Superior temporal gyrus (tissue), 1 donor: ENCODE measurements around the gene SAMD7.
A peak's percentile ranks its signal among the peaks of the same experiment; 100 is the strongest.

Experiments used
- DNase-seq: peaks from one replicate; pipeline ENCODE4 v3.0.0-alpha.2; 2016; ENCODE audit errors: extremely low spot score

The SAMD7 gene

DNA sequence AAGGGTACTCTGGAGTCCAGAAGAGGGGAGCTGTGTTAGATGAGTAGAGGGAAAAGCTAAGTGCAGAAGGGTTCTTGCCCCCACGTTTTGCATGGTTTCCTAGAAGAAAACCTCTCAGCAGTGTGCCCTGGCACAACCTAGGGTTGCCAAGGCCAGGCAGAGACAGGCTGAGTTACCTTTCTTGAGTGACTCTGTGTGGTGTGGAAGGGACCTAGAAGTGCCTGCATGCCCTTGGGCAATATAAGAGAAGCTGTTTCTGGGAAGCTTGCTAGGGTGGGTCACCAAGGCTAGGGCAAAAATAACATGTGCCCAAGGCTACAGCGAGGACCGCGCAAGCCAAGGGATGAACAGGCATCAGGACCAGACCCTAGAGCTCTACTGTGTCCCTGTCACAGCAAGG, 3.4 kb upstream of the SAMD7 start:
- DNase-seq = no peak

DNA sequence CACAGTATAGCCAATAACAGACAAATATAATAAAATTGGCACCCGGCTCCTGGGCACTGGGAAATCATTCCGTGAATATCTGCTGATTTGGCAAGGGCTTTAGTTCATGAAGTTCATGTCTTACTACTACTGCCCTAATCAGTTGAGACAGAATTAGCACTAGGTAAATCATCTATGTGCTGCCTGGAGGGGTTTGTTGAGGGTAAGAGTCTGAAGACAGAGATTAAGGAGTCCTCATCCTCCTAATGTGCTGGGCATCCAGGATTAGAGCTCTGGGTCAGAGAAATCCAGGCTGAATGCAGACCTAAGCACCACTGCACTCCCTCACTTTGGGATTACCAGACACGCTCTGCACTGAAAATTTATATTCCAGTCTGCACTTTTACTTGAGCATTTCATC, 2.0 kb downstream of the SAMD7 start:
- no peak for DNase-seq

DNA sequence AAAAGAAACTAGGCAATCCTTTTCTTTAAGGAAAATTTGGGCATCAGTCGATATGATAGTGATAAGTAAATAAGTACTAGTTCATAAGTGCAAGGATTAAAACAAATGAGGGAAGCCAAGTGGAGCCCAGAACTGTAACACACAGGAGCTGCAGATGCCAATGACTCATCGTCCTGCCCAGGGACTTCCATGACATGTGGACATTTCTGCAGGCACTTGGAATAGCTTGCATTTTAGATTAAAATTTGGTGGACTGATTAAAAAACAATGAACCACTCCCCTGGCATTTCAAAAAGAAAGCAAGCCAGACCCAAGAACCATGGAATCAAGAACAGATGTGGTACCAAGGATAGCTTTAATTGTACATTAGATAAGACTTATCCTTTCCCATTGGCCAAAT, 2.9 kb downstream of the SAMD7 start:
- DNase-seq = no peak

DNA sequence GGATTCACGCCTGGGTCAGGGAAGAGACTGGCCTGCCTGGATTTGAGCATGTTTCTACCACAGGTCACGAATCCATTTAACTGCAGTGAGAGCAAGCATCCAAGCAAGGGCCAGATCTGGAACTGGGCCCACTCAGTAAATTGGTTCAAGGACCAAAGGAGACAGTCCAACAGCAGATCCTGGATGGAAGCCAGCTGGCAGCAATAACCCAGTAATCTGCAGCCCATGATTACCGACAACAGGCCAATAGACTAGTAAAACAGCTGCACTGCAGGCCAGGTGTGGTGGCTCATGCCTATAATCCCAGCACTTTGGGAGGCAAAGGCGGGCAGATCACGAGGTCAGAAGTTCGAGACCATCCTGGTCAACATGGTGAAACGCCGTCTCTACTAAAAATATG, 11.8 kb downstream of the SAMD7 start:
- DNase-seq = no peak

DNA sequence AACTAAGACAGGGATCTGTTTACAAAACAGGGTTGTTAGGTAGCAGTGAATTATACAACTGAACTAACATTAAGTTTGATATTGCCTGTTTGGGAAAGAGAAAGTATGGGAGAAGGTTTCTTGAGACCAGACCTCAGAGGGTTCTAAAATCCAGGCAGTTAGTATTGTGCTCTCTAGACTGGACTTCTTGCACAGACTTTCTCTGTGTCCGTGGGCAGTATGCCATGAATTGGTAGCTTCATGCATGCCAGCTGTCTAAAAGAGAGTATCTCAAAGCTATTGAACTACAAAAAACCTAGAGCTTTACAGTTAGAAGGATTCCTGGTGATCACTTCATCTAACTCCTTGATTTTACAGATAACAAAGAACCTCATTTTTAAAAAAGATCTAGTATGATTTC, 12.5 kb downstream of the SAMD7 start:
- peak; percentile 20 for DNase-seq

DNA sequence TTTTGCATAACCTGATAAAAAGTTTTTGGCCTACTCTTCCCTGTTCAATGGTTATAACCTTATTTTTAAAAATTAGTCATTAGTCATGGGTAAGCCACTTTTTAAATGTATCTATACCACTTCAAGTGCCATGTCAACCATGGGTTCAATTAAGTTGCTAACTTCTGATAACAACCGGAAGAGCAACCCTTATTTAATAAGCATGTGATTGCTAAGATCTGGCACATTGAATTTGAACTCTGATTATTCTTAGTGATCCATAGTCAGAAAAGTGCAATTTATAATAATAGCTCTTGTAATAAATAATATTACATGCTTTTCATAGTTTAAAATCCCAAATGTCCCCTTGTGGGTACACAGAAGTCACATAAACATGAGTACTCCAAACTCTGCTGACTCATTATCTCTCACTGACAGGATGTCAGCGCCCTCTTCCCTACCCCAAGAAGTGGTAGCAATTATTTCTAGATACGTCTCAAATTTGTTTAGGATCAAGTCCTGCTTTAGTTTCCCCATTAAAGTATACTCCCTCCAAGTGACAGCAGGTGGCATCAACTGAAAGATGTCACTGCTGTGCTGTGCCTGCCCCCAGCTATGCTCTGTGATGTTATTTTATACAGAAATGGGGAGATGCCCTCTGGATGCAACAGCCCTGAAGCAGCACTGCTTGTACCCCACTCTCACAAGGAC, 18.6 kb downstream of the SAMD7 start:
- DNase-seq = no peak

DNA sequence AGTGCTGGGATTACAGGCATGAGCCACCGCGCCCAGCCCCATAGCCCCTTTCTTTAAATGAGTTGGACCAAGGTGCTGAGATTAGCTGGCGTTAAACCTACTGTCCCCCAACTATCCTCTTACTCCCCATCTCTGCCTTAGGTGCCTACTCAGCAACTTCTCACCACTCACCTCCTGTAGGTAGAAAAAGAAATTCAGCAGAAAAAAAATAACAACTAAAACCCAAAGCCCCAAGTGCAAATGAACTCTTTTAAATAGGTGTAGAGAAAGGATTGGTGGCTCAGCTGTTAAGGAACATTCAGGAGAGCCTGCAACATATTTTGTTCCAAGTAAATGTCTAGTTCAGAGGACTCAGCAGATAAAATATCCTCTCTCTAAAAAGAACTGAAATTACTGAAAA, 19.5 kb downstream of the SAMD7 start:
- DNase-seq = no peak

- DNase-seq = no peak
These were observed 20.6 kb downstream of the SAMD7 start for GRCh38 chr3:169931747-169932520.

- no peak for DNase-seq
These were observed 27.9 kb downstream of the SAMD7 start for GRCh38 chr3:169939320-169939719.

- DNase-seq = no peak
These were observed 28.4 kb downstream of the SAMD7 start for GRCh38 chr3:169939751-169940150.

DNA sequence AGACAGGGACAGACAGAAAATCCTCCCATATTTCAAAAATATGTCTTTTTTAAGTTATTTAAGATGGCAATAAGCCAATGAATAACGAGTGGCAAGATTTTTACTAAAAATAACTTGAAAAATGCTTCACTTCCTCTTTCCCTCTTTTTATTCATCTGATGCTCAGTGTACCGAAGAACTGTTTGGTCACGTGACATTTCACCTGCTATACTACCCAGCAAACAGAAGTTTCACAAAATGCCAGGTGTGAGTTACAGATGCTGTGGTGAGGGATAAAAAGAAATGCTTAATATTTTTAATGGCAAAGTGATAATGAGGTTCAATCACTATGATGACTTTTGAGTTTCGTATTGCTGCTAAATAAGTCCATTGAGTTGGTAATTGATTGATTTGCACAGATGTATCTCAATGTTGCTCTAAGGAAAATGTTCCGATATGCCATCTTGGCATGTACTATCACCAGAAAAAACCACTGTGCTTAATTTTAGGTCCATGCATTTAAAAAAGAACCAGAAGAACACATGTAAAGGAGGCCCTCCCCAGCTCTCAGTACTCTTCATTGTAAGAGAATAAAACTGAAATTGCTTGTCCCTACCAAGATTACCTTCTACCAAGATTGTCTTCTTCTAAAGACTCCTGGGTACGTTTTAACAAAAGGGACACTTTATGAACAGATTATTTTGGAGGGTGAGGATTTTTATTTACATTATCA, 29.3 kb downstream of the SAMD7 start:
- no peak for DNase-seq

GRCh38 chr3:169945313-169945712, 33.9 kb downstream of the SAMD7 start:
- no peak for DNase-seq

DNA sequence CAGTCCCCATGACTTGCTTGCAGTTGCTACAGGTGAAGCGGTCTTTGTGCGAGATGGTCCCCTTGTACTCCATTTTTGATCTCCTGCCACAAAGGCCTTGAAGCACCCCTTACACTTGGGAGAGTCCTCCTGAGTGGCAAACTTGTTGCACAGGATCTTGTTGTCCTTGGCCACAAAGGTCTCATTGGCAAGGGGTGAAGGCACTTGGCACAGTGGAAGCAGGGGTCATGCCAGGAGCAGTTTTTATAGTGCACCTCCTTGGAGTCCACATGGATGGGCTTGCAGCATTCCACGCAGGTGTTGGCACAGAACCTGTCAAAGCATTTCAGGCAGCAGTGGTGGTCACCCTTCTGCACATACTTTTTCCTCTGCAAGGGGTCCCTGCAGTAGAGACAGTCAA, 35.0 kb downstream of the SAMD7 start:
- no peak for DNase-seq

GRCh38 chr3:169948559-169949448, 37.4 kb downstream of the SAMD7 start:
- DNase-seq = no peak

DNA sequence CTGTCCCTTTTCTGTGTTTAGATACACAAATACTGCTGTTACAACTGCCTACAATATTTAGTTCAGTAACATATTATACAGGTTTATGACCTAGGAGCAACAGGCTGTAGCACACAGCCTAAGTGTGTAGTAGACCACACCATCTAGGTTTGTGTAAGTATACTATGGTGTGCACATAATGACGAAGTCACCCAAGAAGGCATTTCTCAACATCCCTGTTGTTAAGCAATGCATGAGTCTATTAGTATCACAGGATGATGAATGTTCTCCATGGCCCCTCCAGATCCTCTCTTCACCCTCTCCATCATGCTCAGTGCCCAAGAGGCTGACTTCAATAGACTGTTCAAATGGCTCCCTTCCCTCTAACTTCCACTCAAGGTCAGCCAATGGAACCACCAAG, 40.7 kb downstream of the SAMD7 start:
- no peak for DNase-seq

GRCh38 chr3:169953462-169954141, 42.2 kb downstream of the SAMD7 start:
- no peak for DNase-seq

DNA sequence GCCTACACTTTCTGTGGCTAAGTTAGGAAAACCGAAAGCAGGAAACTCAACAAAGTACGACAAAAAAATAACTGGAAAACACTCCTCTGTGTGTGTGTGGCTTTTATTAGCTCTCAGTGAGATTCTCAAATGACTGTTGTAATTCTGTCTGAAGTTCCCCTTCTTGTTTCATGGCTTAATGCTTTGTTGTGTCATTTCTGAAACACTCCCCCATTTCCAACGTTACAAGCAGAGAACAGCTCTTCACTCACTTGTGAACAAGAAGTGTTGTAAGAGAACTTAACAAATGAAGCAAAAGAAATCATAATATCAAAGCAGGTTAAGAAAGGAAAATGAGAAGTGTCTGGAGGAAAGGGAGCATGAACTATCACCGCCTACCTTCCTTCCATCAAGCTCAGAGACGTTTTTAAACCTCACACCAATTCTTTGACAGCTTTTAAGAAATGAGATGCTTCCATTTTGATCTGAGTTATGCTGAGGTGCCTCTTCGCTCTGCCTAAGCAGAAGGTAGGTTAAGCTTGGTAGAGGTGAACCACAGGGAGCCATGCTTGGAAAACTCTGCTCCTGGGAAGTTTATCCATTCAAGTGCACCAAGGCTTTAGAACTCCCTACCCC, 42.9 kb downstream of the SAMD7 start:
- no peak for DNase-seq

DNA sequence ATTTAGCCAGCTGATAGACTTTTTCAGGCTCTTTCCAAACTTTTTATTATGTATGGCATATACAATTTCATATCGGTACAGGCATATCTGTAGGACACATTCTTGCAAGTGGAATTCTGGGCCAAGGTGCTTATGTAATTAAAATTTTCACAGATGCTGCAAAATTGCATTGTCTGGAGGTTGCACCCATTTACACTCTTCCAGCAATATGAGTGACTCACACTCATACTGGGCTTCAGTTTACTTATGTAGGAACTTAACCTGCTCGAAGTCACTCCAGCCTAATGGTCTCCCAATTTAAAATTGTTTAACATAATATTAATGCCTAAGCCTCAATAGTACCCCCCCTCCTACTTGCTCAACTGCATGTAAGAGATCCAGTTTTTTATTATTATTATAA, 44.0 kb downstream of the SAMD7 start:
- DNase-seq = no peak

DNA sequence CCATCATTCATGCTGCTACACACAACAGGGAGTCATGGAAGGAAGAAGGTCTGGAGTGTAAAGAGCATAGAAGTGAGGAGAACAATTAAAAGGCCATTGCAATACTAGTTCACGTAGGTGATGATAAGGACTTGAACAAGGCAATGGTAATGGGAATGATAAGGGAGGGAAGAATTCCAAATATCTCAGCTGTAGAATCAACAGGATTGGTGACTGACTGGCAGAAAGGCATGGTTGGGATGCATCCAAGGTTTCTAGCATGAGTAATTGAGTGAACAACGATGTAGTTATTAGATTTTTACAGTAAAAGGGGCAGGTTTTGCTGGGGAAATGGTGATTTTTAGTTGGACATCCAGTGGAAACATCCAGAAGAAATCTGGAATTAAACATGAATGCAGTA, 52.8 kb downstream of the SAMD7 start:
- DNase-seq = no peak

- DNase-seq = peak; percentile 74
These were observed 54.4 kb downstream of the SAMD7 start for GRCh38 chr3:169965562-169966427.
